ENCODE results near the gene HORMAD2.

Gene HORMAD2

DNA sequence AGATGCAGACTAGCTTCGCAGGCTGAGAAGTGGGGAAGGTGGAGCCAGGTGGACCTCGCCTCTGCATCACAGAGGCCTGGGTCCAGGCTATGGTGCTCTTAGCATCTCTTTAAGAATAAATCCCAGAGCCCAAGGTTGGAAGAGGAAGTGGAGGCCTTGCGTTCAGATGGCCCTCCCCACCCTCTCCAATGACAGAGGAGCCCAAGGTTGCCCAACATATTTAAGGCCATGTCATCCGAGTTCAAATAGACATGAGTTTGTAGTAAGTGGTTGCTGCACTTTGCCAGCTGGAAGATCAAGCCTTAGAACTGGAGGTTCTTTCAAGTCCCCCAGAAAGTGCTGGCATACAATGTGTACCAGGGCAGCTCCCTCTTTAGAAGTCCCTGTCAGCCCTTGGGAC is 47.1 kb upstream of the HORMAD2 start:
- no peak overlapping the region for H3K4me3 ChIP-seq (ENCODE audit: low read depth in 1 of 2, low read length in 2 of 2)
- H4K20me1 ChIP-seq (ENCODE audit: insufficient read depth, low read length): no peaks in the 10 kb centered on the region
- H3K36me3 ChIP-seq (ENCODE audit: insufficient read depth, low read length): peaks cover 9% of the 10 kb centered on the region
- DNase-seq (no peak), ATAC-seq (ENCODE audit: insufficient read depth, low read depth) (no peak)
- no peak overlapping the region for H3K9ac ChIP-seq (ENCODE audit: low read depth, low read length)
- no peaks in the 10 kb centered on the region for H3K4me1 ChIP-seq (ENCODE audit: insufficient read depth, low read length)
- H3K27ac ChIP-seq (ENCODE audit: low read length): no peak overlapping the region
- no peak overlapping the region for H3K4me2 ChIP-seq (ENCODE audit: insufficient read depth, low read length)
- no peaks in the 10 kb centered on the region for H3K9me3 ChIP-seq (ENCODE audit: insufficient read depth, low read length, severe bottlenecking)
- TF ChIP-seq, protein P1, sequence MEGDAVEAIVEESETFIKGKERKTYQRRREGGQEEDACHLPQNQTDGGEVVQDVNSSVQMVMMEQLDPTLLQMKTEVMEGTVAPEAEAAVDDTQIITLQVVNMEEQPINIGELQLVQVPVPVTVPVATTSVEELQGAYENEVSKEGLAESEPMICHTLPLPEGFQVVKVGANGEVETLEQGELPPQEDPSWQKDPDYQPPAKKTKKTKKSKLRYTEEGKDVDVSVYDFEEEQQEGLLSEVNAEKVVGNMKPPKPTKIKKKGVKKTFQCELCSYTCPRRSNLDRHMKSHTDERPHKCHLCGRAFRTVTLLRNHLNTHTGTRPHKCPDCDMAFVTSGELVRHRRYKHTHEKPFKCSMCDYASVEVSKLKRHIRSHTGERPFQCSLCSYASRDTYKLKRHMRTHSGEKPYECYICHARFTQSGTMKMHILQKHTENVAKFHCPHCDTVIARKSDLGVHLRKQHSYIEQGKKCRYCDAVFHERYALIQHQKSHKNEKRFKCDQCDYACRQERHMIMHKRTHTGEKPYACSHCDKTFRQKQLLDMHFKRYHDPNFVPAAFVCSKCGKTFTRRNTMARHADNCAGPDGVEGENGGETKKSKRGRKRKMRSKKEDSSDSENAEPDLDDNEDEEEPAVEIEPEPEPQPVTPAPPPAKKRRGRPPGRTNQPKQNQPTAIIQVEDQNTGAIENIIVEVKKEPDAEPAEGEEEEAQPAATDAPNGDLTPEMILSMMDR (IDR thresholded peaks at IDR 0.05; ENCODE audit: borderline replicate concordance, extremely low read depth, low read length, poor library complexity, severe bottlenecking): no peak
- no peak for TF ChIP-seq EZH2 (IDR thresholded peaks at IDR 0.05; ENCODE audit: borderline replicate concordance, low read depth, low read length, severe bottlenecking)
- no peaks in the 10 kb centered on the region for H3K79me2 ChIP-seq (ENCODE audit: insufficient read depth, low read length)
- no peak overlapping the region for H2AFZ ChIP-seq (ENCODE audit: low read depth, low read length)
- no peaks in the 10 kb centered on the region for H3K27me3 ChIP-seq (ENCODE audit: insufficient read depth, low read length, poor library complexity)

DNA sequence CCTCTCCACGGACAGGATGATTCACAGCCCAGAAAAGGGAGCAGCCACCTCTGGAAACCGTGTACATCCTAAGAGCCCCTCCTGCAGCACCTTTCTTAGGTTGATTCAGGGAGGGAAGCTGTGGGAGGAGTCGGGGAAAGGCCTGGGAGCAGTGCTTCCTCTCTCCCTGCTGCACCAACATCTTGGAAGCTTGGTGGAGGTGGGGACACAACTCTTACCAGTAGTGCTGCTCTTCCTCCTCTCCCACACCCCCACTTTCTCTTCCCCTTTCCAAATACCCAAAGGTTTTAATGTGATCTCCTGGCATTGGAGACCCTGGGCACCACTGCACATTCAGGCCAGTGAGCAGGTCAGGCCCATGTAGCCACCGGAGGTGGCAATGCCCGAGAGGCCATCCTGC is 46.4 kb upstream of the HORMAD2 start:
- H3K4me1 ChIP-seq (ENCODE audit: insufficient read depth, low read length): no peaks in the 10 kb centered on the region
- no peak for DNase-seq
- no peak for TF ChIP-seq EZH2 (IDR thresholded peaks at IDR 0.05; ENCODE audit: borderline replicate concordance, low read depth, low read length, severe bottlenecking)
- TF ChIP-seq, protein P1 (IDR thresholded peaks at IDR 0.05; ENCODE audit: borderline replicate concordance, extremely low read depth, low read length, poor library complexity, severe bottlenecking): no peak

DNA sequence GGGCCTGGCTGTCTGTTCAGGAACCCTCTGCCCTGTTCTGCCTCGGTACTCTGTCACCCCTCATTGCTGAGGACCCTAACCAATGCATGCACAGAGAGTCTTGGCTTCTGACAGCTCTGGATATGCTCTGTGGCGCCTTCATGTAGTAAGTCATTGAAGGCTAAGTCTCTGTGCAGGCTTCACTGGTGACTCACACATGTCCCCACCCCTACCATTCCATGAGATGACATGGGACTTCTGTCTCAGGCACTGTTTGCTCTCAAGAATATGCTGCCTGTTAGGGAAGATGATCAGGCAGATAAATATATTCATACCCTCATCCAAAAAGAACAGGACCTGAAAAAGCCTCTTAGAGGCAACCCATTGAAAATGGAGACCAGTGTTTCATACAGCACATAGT is 43.6 kb upstream of the HORMAD2 start:
- no peak for ATAC-seq (ENCODE audit: insufficient read depth, low read depth)
- Histone ChIP-seq H3K4me2 (ENCODE audit: insufficient read depth, low read length) (no peak overlapping the region), H4K20me1 (ENCODE audit: insufficient read depth, low read length) (no peaks in the 10 kb centered on the region), H3K27me3 (ENCODE audit: insufficient read depth, low read length, poor library complexity) (no peaks in the 10 kb centered on the region), H2AFZ (ENCODE audit: low read depth, low read length) (no peak overlapping the region), H3K4me3 (ENCODE audit: low read depth in 1 of 2, low read length in 2 of 2) (no peak overlapping the region), H3K36me3 (ENCODE audit: insufficient read depth, low read length) (no peaks in the 10 kb centered on the region), H3K9me3 (ENCODE audit: insufficient read depth, low read length, severe bottlenecking) (no peaks in the 10 kb centered on the region), H3K9ac (ENCODE audit: low read depth, low read length) (no peak overlapping the region), H3K27ac (ENCODE audit: low read length) (no peak overlapping the region), H3K79me2 (ENCODE audit: insufficient read depth, low read length) (no peaks in the 10 kb centered on the region), H3K4me1 (ENCODE audit: insufficient read depth, low read length) (no peaks in the 10 kb centered on the region)
- TF ChIP-seq, protein P1 (IDR thresholded peaks at IDR 0.05; ENCODE audit: borderline replicate concordance, extremely low read depth, low read length, poor library complexity, severe bottlenecking): no peak
- TF ChIP-seq EZH2 (IDR thresholded peaks at IDR 0.05; ENCODE audit: borderline replicate concordance, low read depth, low read length, severe bottlenecking): no peak
- no peak for DNase-seq

More for the DNA sequence above, 46.4 kb upstream of the HORMAD2 start:
- no peak overlapping the region for H3K9ac ChIP-seq (ENCODE audit: low read depth, low read length)
- H3K4me3 ChIP-seq (ENCODE audit: low read depth in 1 of 2, low read length in 2 of 2): no peak overlapping the region
- no peaks in the 10 kb centered on the region for H3K9me3 ChIP-seq (ENCODE audit: insufficient read depth, low read length, severe bottlenecking)
- no peaks in the 10 kb centered on the region for H4K20me1 ChIP-seq (ENCODE audit: insufficient read depth, low read length)
- no peak overlapping the region for H2AFZ ChIP-seq (ENCODE audit: low read depth, low read length)
- H3K27ac ChIP-seq (ENCODE audit: low read length): no peak overlapping the region
- ATAC-seq (ENCODE audit: insufficient read depth, low read depth): no peak
- H3K36me3 ChIP-seq (ENCODE audit: insufficient read depth, low read length): peaks cover 2% of the 10 kb centered on the region; the same call in 1 of the 2 replicates
- H3K27me3 ChIP-seq (ENCODE audit: insufficient read depth, low read length, poor library complexity): no peaks in the 10 kb centered on the region
- no peaks in the 10 kb centered on the region for H3K79me2 ChIP-seq (ENCODE audit: insufficient read depth, low read length)
- H3K4me2 ChIP-seq (ENCODE audit: insufficient read depth, low read length): no peak overlapping the region

DNA sequence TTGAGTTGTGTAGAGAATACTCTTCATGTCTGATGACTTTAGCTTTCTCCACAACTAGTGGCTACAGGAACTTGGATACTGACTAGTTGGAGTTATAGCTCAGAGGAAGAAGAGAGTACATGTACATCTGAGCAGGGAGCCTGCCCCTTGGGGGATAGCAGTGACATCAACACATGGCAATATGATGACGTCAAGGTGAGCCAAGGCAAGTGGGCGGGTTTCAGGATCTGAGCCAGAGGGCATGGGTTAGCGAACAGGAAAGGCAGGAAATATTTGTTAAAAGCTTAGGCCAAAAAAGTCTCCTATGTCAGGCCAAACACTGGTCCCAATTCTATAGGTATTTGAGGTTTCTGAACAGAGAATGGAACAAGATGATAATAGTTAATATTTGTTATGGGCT is 42.0 kb upstream of the HORMAD2 start:
- TF ChIP-seq EZH2 (IDR thresholded peaks at IDR 0.05; ENCODE audit: borderline replicate concordance, low read depth, low read length, severe bottlenecking): no peak
- TF ChIP-seq, protein P1 (IDR thresholded peaks at IDR 0.05; ENCODE audit: borderline replicate concordance, extremely low read depth, low read length, poor library complexity, severe bottlenecking): no peak
- Histone ChIP-seq H3K9ac (ENCODE audit: low read depth, low read length) (no peak overlapping the region), H3K4me1 (ENCODE audit: insufficient read depth, low read length) (no peaks in the 10 kb centered on the region), H4K20me1 (ENCODE audit: insufficient read depth, low read length) (no peaks in the 10 kb centered on the region), H3K27ac (ENCODE audit: low read length) (no peak overlapping the region), H3K36me3 (ENCODE audit: insufficient read depth, low read length) (no peaks in the 10 kb centered on the region), H2AFZ (ENCODE audit: low read depth, low read length) (no peak overlapping the region), H3K27me3 (ENCODE audit: insufficient read depth, low read length, poor library complexity) (no peaks in the 10 kb centered on the region), H3K79me2 (ENCODE audit: insufficient read depth, low read length) (no peaks in the 10 kb centered on the region), H3K4me3 (ENCODE audit: low read depth in 1 of 2, low read length in 2 of 2) (no peak overlapping the region), H3K9me3 (ENCODE audit: insufficient read depth, low read length, severe bottlenecking) (no peaks in the 10 kb centered on the region), H3K4me2 (ENCODE audit: insufficient read depth, low read length) (no peak overlapping the region)
- DNase-seq: no peak
- ATAC-seq (ENCODE audit: insufficient read depth, low read depth): no peak

Measured in DND-41 (cell line).